Caco-2 (cell line): ENCODE results near the gene RNF7. TPM values are rescaled to one million over a fixed set of nuclear protein-coding genes. Genes with fewer than 3 reads are reported as not detected.

ENCODE experiments used
- BruUV-seq: library from RNA; stranded (reverse); fragments of 400-500 nt; replicated peaks from 2 replicates; lab custom pipeline; 2021; lab: Mats Ljungman, UMichigan
- CTCF ChIA-PET: fragments of 300-600 bp; sonication (Branson Sonifier 250); formaldehyde crosslinking; loops from one replicate; lab custom pipeline; 2022; ENCODE audit warnings: antibody characterized with exemption; lab: Charles Lee
- POLR2A ChIA-PET: fragments of 300-600 bp; sonication (Branson Sonifier 250); formaldehyde crosslinking; loops from one replicate; lab custom pipeline; 2022; ENCODE audit warnings: antibody characterized with exemption; lab: Charles Lee
- DNase-seq, 2 experiments: peaks; one replicate each; pipeline versions ENCODE4 v3.0.0 to v3.0.0-alpha.2; 2020 to 2022
- H3K27me3 ChIP-seq: replicated peaks from 2 replicates; pipeline ENCODE4 v1.6.0; 2011; ENCODE audit warnings: low read length; ENCODE audit not compliant: control insufficient read depth, insufficient read depth
- H3K36me3 ChIP-seq: 2 replicates; pipeline ENCODE4 v1.5.1; 2011; ENCODE audit warnings: low read length; ENCODE audit not compliant: control insufficient read depth, insufficient read depth
- H3K4me1 ChIP-seq: fragments of 250-450 bp; sonication (Bioruptor Pico); 2 replicates; pipeline ENCODE4 v1.5.1; 2020; ENCODE audit warnings: mild to moderate bottlenecking
- H3K4me3 ChIP-seq: 2 replicates; pipeline ENCODE4 v1.5.1; 2011; ENCODE audit warnings: low read depth, mild to moderate bottlenecking, control low read depth, low read length
- H3K9me3 ChIP-seq: fragments of 250-450 bp; sonication (Bioruptor Pico); 2 replicates; pipeline ENCODE4 v1.5.1; 2020; ENCODE audit warnings: mild to moderate bottlenecking, moderate library complexity
- H3K27ac Mint-ChIP-seq: one replicate; pipeline ENCODE4 v1.8.0; 2022; ENCODE audit warnings: mixed read lengths; ENCODE audit not compliant: unreplicated experiment
- H3K27me3 Mint-ChIP-seq: one replicate; pipeline ENCODE4 v1.8.0; 2022; ENCODE audit warnings: mixed read lengths; ENCODE audit not compliant: insufficient read depth, unreplicated experiment
- H3K36me3 Mint-ChIP-seq: one replicate; pipeline ENCODE4 v1.8.0; 2022; ENCODE audit warnings: mild to moderate bottlenecking, mixed read lengths; ENCODE audit not compliant: insufficient read depth, unreplicated experiment
- H3K4me1 Mint-ChIP-seq: one replicate; pipeline ENCODE4 v1.8.0; 2022; ENCODE audit warnings: low read depth, mixed read lengths; ENCODE audit not compliant: unreplicated experiment
- H3K4me3 Mint-ChIP-seq: one replicate; pipeline ENCODE4 v1.8.0; 2022; ENCODE audit warnings: mild to moderate bottlenecking, moderate library complexity, mixed read lengths; ENCODE audit not compliant: unreplicated experiment
- H3K9me3 Mint-ChIP-seq: one replicate; pipeline ENCODE4 v1.8.0; 2022; ENCODE audit warnings: mixed read lengths; ENCODE audit not compliant: unreplicated experiment
- intact Hi-C: fragments of 100-400 bp; cut with micrococcal nuclease; formaldehyde crosslinking; loops from one replicate; pipeline ENCODE4 v1.10.0; 2022; ENCODE audit not compliant: unreplicated experiment
- total RNA-seq: library from RNA; stranded (reverse); gene quantifications from 2 replicates; pipeline ENCODE4 v1.2.3, GENCODE V29; 2022
- TF ChIP-seq, protein P1 (sequence below), 2 experiments: fragments of 200-600 bp in 1 of 2; IDR thresholded peaks; 1 replicate in 1 of 2; 2 replicates in 1 of 2; pipeline versions ENCODE4 v1.5.1 to v1.8.0; 2011 to 2022; ENCODE audit warnings: antibody characterized with exemption in 1 of 2, control low read depth in 1 of 2, inconsistent platforms in 1 of 2, low read depth in 1 of 2, low read length in 1 of 2, mild to moderate bottlenecking in 1 of 2, moderate library complexity in 1 of 2; ENCODE audit not compliant: insufficient read depth in 1 of 2, severe bottlenecking in 1 of 2, unreplicated experiment in 1 of 2

Gene RNF7
- total RNA-seq, 1 experiment from 2014 or later, result 96.3 TPM

GRCh38 chr3:141739731-141740130, 1.6 kb downstream of the RNF7 start:
- intact Hi-C loops, result loop anchor here (2.0 kb wide), 1 partner anchor 163 kb away; no protein-coding TSS in a partner anchor
- Histone ChIP-seq H3K9me3 (no peaks in the 10 kb centered on the region), H3K4me3 (peak overlapping the region; percentile 98), H3K27me3 (no peaks in the 10 kb centered on the region), H3K4me1 (peaks cover 25% of the 10 kb centered on the region), H3K36me3 (no peaks in the 10 kb centered on the region)
- peak overlapping the region; percentile 98 for H3K27ac Mint-ChIP-seq
- TF ChIP-seq, protein P1, sequence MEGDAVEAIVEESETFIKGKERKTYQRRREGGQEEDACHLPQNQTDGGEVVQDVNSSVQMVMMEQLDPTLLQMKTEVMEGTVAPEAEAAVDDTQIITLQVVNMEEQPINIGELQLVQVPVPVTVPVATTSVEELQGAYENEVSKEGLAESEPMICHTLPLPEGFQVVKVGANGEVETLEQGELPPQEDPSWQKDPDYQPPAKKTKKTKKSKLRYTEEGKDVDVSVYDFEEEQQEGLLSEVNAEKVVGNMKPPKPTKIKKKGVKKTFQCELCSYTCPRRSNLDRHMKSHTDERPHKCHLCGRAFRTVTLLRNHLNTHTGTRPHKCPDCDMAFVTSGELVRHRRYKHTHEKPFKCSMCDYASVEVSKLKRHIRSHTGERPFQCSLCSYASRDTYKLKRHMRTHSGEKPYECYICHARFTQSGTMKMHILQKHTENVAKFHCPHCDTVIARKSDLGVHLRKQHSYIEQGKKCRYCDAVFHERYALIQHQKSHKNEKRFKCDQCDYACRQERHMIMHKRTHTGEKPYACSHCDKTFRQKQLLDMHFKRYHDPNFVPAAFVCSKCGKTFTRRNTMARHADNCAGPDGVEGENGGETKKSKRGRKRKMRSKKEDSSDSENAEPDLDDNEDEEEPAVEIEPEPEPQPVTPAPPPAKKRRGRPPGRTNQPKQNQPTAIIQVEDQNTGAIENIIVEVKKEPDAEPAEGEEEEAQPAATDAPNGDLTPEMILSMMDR (IDR thresholded peaks at IDR 0.05; ENCODE audit: insufficient read depth in 1 of 2, low read depth in 1 of 2, low read length in 1 of 2, severe bottlenecking in 1 of 2, unreplicated experiment in 1 of 2), result no peak
- CTCF ChIA-PET, result no interaction called here
- H3K4me1 Mint-ChIP-seq, result no peaks in the 10 kb centered on the region
- no peaks in the 10 kb centered on the region for H3K27me3 Mint-ChIP-seq
- H3K9me3 Mint-ChIP-seq, result no peaks in the 10 kb centered on the region
- BruUV-seq, result no TSS peak
- peak overlapping the region; percentile 97 for H3K4me3 Mint-ChIP-seq
- POLR2A ChIA-PET, result no interaction called here
- peaks cover 19% of the 10 kb centered on the region for H3K36me3 Mint-ChIP-seq
- DNase-seq, result no peak

DNA sequence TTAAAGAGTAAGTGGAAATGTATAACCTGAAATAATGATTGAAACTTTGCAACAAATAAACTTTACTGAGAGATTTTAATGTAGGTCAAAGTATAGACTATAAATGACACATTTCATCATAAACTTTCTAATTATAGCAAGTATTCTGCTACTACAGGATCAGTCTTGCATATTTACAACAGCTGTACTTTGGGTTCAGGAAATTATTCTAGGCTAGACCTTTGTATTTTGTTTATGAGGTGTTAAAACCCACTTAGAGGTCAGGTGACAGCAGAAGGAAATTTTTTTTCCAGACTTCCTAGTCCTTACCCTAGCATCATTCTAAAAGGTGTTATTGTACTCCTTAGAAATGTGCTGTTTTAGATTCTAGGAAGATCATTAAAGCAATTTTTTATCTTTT, 2.3 kb downstream of the RNF7 start:
- Mint-ChIP-seq H3K4me3 (no peak overlapping the region), H3K27me3 (no peaks in the 10 kb centered on the region), H3K4me1 (no peaks in the 10 kb centered on the region), H3K36me3 (peaks cover 24% of the 10 kb centered on the region), H3K9me3 (no peaks in the 10 kb centered on the region), H3K27ac (no peak overlapping the region)
- BruUV-seq, result no TSS peak
- Histone ChIP-seq H3K27me3 (no peaks in the 10 kb centered on the region), H3K4me3 (no peak overlapping the region), H3K4me1 (peaks cover 20% of the 10 kb centered on the region), H3K36me3 (no peaks in the 10 kb centered on the region), H3K9me3 (no peaks in the 10 kb centered on the region)
- TF ChIP-seq, protein P1 (IDR thresholded peaks at IDR 0.05; ENCODE audit: insufficient read depth in 1 of 2, low read depth in 1 of 2, low read length in 1 of 2, severe bottlenecking in 1 of 2, unreplicated experiment in 1 of 2), result no peak
- ChIA-PET POLR2A (no interaction called here), CTCF (no interaction called here)
- intact Hi-C loops, result no loop called here
- DNase-seq, result no peak

DNA sequence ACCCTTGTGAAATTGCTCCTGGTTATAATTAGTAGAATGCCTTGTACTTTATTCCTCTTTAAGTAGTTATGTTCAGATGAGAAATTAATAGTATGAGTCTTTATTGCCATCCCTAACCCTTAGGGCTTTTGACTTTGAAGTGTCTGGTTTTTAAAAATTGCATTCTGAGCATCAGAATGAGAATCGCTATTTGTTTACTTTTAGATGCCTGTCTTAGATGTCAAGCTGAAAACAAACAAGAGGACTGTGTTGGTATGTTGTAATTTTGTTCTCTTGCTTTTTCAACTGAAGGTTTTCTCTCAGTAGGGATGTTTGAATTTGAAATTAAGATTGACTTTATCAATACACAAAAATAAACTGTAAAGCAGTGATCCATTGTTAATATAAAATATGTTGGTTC, 5.2 kb downstream of the RNF7 start:
- Mint-ChIP-seq H3K27me3 (no peaks in the 10 kb centered on the region), H3K4me3 (no peak overlapping the region), H3K36me3 (peaks cover 37% of the 10 kb centered on the region), H3K9me3 (no peaks in the 10 kb centered on the region), H3K4me1 (no peaks in the 10 kb centered on the region), H3K27ac (no peak overlapping the region)
- no peak for DNase-seq
- H3K9me3 ChIP-seq, result no peaks in the 10 kb centered on the region
- no peaks in the 10 kb centered on the region for H3K27me3 ChIP-seq
- H3K4me3 ChIP-seq, result no peak overlapping the region
- intact Hi-C loops, result no loop called here
- BruUV-seq, result no TSS peak
- peaks cover 2% of the 10 kb centered on the region; the same call in 1 of the 2 replicates for H3K36me3 ChIP-seq
- CTCF ChIA-PET, result no interaction called here
- peaks cover 17% of the 10 kb centered on the region for H3K4me1 ChIP-seq
- POLR2A ChIA-PET, result interaction anchor here (0.6 kb wide), 1 partner anchor 223 kb away, joined by 6 read pairs; no protein-coding TSS in a partner anchor
- TF ChIP-seq, protein P1 (IDR thresholded peaks at IDR 0.05; ENCODE audit: insufficient read depth in 1 of 2, low read depth in 1 of 2, low read length in 1 of 2, severe bottlenecking in 1 of 2, unreplicated experiment in 1 of 2), result no peak
